Heart right ventricle (tissue), 16 donors: ENCODE data around the gene CDKL1. TPM values are rescaled to one million over a fixed set of nuclear protein-coding genes. Genes with fewer than 3 reads are reported as not detected.

Experiments used
- ATAC-seq, 8 donors: fragments of 200-7000 bp; cut with Tn5 transposase; one replicate each; pipeline ENCODE4 v1.9.1; 2020; ENCODE audit warnings: mild to moderate bottlenecking in 8 of 8, moderate library complexity in 8 of 8, moderate number of reproducible peaks in 1 of 8
- DNase-seq, 2 donors: peaks; one replicate each; pipeline ENCODE4 v3.0.0-alpha.2; 2020
- H3K27ac ChIP-seq, 10 donors: fragments of 200-600 bp; sonication (generic) in 2 of 10; one replicate each; pipeline versions ENCODE4 v1.5.0 to v1.8.0; 2020 to 2022; ENCODE audit warnings: mild to moderate bottlenecking in 3 of 10
- H3K27me3 ChIP-seq, 7 donors: fragments of 200-600 bp; one replicate each; pipeline ENCODE4 v1.8.0; 2021 to 2022; ENCODE audit warnings: mild to moderate bottlenecking in 2 of 7
- H3K36me3 ChIP-seq, 9 donors: fragments of 200-600 bp; sonication (generic) in 1 of 9; one replicate each; pipeline versions ENCODE4 v1.5.0 to v1.8.0; 2020 to 2022; ENCODE audit warnings: mild to moderate bottlenecking in 2 of 9
- H3K4me1 ChIP-seq, 9 donors: fragments of 200-600 bp; sonication (generic) in 1 of 9; one replicate each; pipeline versions ENCODE4 v1.5.0 to v1.8.0; 2020 to 2022; ENCODE audit warnings: mild to moderate bottlenecking in 4 of 9
- H3K4me3 ChIP-seq, 10 donors: fragments of 200-600 bp; sonication (generic) in 2 of 10; one replicate each; pipeline versions ENCODE4 v1.5.0 to v1.8.0; 2020 to 2022; ENCODE audit warnings: mild to moderate bottlenecking in 7 of 10, moderate library complexity in 2 of 10
- H3K9me3 ChIP-seq, 11 donors: fragments of 200-600 bp in 10 of 11; sonication (generic) in 2 of 11; one replicate each; pipeline versions ENCODE4 v1.5.0 to v1.8.0; 2013 to 2022; ENCODE audit warnings: mild to moderate bottlenecking in 2 of 11, control low read depth in 1 of 11, moderate library complexity in 1 of 11
- WGBS, 2 donors: extraction: QIAGEN DNeasy Blood & Tissue Kit; methylation state at CpG; one replicate each; pipeline ENCODE4 v1.1.7; 2013; ENCODE audit warnings: inconsistent platforms in 1 of 2; 5-methylcytosine and 5-hydroxymethylcytosine counted together
- intact Hi-C, 10 donors: fragments of 100-400 bp; cut with DNase I; formaldehyde crosslinking; loops; one replicate each; pipeline versions ENCODE4 v1.11.1 to v1.14.2; 2022
- polyA plus RNA-seq, 2 donors: library from polyadenylated mRNA; stranded (reverse); fragments of 200-250 nt; gene quantifications; one replicate each; pipeline ENCODE4 v1.2.3, GENCODE V29; 2013
- total RNA-seq, 10 donors: library from RNA; stranded (reverse); fragmentation: NEBNext Ultra II Directional in 3 of 10; extraction: Animal tissue kit (Norgen Biotek cat#: 25700) in 3 of 10; gene quantifications; one replicate each; pipeline versions ENCODE4 v1.2.1 to v1.2.4, GENCODE V29; 2021 to 2023
- TF ChIP-seq, protein P1 (sequence below), 9 donors: fragments of 200-600 bp; sonication (generic) in 2 of 9; IDR thresholded peaks; one replicate each; pipeline versions ENCODE4 v1.5.0 to v1.8.0; 2021 to 2022; ENCODE audit warnings: antibody characterized with exemption in 9 of 9, mild to moderate bottlenecking in 5 of 9, moderate library complexity in 1 of 9
- donor health status: Arrhythmogenic right ventricular cardiomyopathy.
- donor health status: ischemic (EF 13 %, LVEDD 7.1; RV severe dilation, severe dysfunction).
- donor health status: healthy with polysubstance abuse.
- donor health status: DM: no; HTN: yes; CAD: no.
- donor health status: DM: no; HTN: no; CAD: no.
- donor health status: ischemic (EF 25% LVEDD 6.9; RV normal size, moderate dysfunction).
- donor health status: ischemic (EF 25% LVEDD 5.7; RV mildly dilated, moderate dysfunction).
- donor health status: healthy.
- donor health status: DM: yes; HTN: yes; CAD: no.
- donor health status: Ischemic cardiomyopathy.
- donor health status: ischemic (EF 35%, LVEDD 5.7; RV mildly dilated, moderate dysfunction).
- donor health status: nonischemic (EF 11% LVEDD 7.7; RV severe dilation, severe dysfunction).
- donor health status: DM: yes; HTN: yes; CAD: no.
- donor health status: PGD.
- donor health status: ischemic (EF 29% LVEDD 5.4; RV normal size, mild dysfunction).
- donor health status: nonischemic (EF 23%, LVEDD 6.1; RV moderate dilation, normal function).

CDKL1 gene
- total and polyA plus RNA-seq, 12 donors = 0.71 to 6.0 (median 2.1) TPM

DNA sequence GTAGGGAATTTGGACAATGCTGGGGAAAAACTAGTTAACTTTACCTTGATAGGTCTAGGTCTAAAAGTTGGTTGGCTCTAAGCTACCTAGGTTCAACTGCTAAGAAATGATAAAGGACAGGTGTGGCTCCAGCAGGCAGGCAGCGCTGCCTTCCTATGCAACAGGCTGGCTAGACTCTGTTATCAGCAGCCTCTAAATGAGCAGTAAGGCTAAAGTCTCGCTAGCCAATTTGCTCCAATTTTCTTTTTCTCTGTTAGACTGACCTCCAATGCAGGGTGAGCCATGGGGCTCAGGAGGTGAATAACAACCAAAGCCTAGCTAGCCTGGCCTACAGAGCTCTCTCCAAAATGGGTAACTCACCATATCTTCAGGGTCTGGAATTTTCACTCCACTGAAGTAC lies 58.1 kb downstream of the CDKL1 start:
- Histone ChIP-seq H3K4me1 (peaks cover 1 to 59% (median 52%) of the 10 kb centered on the region in 9 donors), H3K27ac (no peak overlapping the region), H3K27me3 (no peaks in the 10 kb centered on the region), H3K9me3 (no peaks in the 10 kb centered on the region), H3K4me3 (no peak overlapping the region), H3K36me3 (peaks cover 0 to 31% (median 0%) of the 10 kb centered on the region in 9 donors)
- TF ChIP-seq, protein P1, sequence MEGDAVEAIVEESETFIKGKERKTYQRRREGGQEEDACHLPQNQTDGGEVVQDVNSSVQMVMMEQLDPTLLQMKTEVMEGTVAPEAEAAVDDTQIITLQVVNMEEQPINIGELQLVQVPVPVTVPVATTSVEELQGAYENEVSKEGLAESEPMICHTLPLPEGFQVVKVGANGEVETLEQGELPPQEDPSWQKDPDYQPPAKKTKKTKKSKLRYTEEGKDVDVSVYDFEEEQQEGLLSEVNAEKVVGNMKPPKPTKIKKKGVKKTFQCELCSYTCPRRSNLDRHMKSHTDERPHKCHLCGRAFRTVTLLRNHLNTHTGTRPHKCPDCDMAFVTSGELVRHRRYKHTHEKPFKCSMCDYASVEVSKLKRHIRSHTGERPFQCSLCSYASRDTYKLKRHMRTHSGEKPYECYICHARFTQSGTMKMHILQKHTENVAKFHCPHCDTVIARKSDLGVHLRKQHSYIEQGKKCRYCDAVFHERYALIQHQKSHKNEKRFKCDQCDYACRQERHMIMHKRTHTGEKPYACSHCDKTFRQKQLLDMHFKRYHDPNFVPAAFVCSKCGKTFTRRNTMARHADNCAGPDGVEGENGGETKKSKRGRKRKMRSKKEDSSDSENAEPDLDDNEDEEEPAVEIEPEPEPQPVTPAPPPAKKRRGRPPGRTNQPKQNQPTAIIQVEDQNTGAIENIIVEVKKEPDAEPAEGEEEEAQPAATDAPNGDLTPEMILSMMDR (IDR thresholded peaks at IDR 0.05) = no peak
- ATAC-seq (no peak), DNase-seq (no peak)
- WGBS, 2 donors = 98% methylated on average over 2 of the region's 2 CpGs
- intact Hi-C loops = loop anchor here in 1 of 10 donors (5.0 kb wide), 1 partner anchor 59 kb away; the partner anchor contains the start of gene CDKL1

- intact Hi-C loops = loop anchor here in 1 of 10 donors (5.0 kb wide), 1 partner anchor 61 kb away; the partner anchor contains the start of gene CDKL1
- H3K4me1 ChIP-seq = peaks cover 0 to 50% (median 45%) of the 10 kb centered on the region in 9 donors
- H3K36me3 ChIP-seq = peaks cover 0 to 44% (median 0%) of the 10 kb centered on the region in 9 donors
- ATAC-seq (peak; percentile 59 to 84 (median 74)), DNase-seq (peak; percentile 28 to 58)
- WGBS, 2 donors = 26 to 31% methylated on average over 7 of the region's 7 CpGs
- no peaks in the 10 kb centered on the region for H3K9me3 ChIP-seq
- no peaks in the 10 kb centered on the region for H3K27me3 ChIP-seq
- peak overlapping the region; percentile 1 to 88 (median 75) for H3K27ac ChIP-seq
- TF ChIP-seq, protein P1 (IDR thresholded peaks at IDR 0.05) = no peak
- peak overlapping the region in 2 of 10 donors; percentile 6 to 10 for H3K4me3 ChIP-seq
Measured at GRCh38 chr14:50335989-50336824, 60.5 kb downstream of the CDKL1 start.

DNA sequence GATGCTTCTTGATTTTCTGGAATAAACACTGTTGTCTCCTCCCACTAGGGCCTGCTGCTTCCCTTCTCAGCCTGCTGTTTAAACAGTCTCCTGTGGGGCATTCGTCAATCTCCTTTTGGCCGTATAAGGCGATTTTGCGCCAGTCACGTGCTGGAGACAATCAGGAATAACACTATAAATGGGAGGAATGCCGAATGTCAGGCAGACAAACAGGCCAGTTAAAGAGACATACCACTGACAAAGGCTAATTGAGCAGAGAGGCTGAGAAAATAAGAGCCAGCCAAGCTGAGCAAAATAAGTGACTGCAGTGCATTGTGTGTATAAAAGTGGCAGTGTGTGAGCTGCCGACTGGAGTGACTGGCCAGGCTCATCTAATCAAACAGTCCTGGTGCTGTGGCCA lies 61.3 kb downstream of the CDKL1 start:
- peak; percentile 21 to 62 for DNase-seq
- H3K27ac ChIP-seq = peak overlapping the region; percentile 1 to 88 (median 75)
- 18 to 20% methylated on average over 7 of the region's 7 CpGs for WGBS, 2 donors

DNA sequence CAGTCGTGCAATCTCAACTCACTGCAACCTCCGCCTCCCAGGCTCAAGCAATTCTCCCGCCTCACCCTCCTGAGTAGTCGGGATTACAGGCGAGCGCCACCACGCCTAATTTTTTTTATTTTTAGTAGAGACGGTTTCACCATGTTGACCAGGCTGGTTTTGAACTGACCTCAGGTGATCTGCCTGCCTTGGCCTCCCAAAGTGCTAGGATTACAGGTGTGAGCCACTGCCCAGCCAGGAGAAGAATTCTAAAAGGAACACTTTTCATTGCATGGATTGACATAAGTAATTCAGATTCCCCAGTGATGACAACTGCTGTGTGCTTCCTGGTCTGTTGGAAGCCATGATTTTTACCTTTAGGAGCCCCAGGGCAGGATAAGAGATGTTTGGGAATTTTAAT lies 62.5 kb downstream of the CDKL1 start:
- H3K27me3 ChIP-seq = no peaks in the 10 kb centered on the region
- peak overlapping the region in 5 of 10 donors; percentile 71 to 88 (median 85) for H3K27ac ChIP-seq
- DNase-seq = no peak

More for the DNA sequence above, 61.3 kb downstream of the CDKL1 start:
- TF ChIP-seq, protein P1 (IDR thresholded peaks at IDR 0.05) = peak in 1 of 9 donors; percentile 5
- H3K4me3 ChIP-seq = peak overlapping the region in 1 of 10 donors; percentile 6
- intact Hi-C loops = loop anchor here in 1 of 10 donors (5.0 kb wide), 1 partner anchor 62 kb away; the partner anchor contains the start of gene CDKL1
- H3K4me1 ChIP-seq = peaks cover 0 to 50% (median 45%) of the 10 kb centered on the region in 9 donors
- peak; percentile 45 to 83 (median 72) for ATAC-seq
- H3K36me3 ChIP-seq = peaks cover 0 to 44% (median 0%) of the 10 kb centered on the region in 9 donors
- no peaks in the 10 kb centered on the region for H3K9me3 ChIP-seq
- no peaks in the 10 kb centered on the region for H3K27me3 ChIP-seq

More for the DNA sequence above, 62.5 kb downstream of the CDKL1 start:
- peaks cover 0 to 50% (median 45%) of the 10 kb centered on the region in 9 donors for H3K4me1 ChIP-seq
- no peak for ATAC-seq
- 95 to 96% methylated on average over 8 of the region's 8 CpGs for WGBS, 2 donors
- H3K36me3 ChIP-seq = peaks cover 0 to 49% (median 0%) of the 10 kb centered on the region in 9 donors
- no peaks in the 10 kb centered on the region for H3K9me3 ChIP-seq
- intact Hi-C loops = no loop called here
- TF ChIP-seq, protein P1 (IDR thresholded peaks at IDR 0.05) = no peak
- no peak overlapping the region for H3K4me3 ChIP-seq
